WTC11 (cell line): ENCODE measurements around the gene NPAS2. TPM values are rescaled to one million over a fixed set of nuclear protein-coding genes. Genes with fewer than 3 reads are reported as not detected.

ENCODE experiments used
- ATAC-seq: fragments of 200-7000 bp; cut with Tn5 transposase; 2 replicates; pipeline ENCODE4 v1.10.0; 2021; ENCODE audit warnings: mild to moderate bottlenecking, moderate library complexity
- CTCF ChIA-PET: fragments of 300-600 bp; sonication (Branson Sonifier 250); formaldehyde crosslinking; loops from one replicate; lab custom pipeline; 2021; ENCODE audit warnings: antibody characterized with exemption; lab: Charles Lee
- POLR2A ChIA-PET: fragments of 350-600 bp; sonication (Branson Sonifier 250); formaldehyde crosslinking; loops from one replicate; lab custom pipeline; 2021; ENCODE audit warnings: antibody characterized with exemption; lab: Charles Lee
- DNase-seq: peaks from one replicate; pipeline ENCODE4 v3.0.0; 2021; ENCODE audit warnings: low spot score
- H3K27ac Mint-ChIP-seq: 2 replicates; pipeline ENCODE4 v1.8.0; 2021; ENCODE audit warnings: mixed read lengths
- H3K27me3 Mint-ChIP-seq: 2 replicates; pipeline ENCODE4 v1.8.0; 2021; ENCODE audit warnings: low read depth, mild to moderate bottlenecking, moderate library complexity, mixed read lengths
- H3K36me3 Mint-ChIP-seq: 2 replicates; pipeline ENCODE4 v1.8.0; 2021; ENCODE audit warnings: mixed read lengths
- H3K4me1 Mint-ChIP-seq: 2 replicates; pipeline ENCODE4 v1.8.0; 2022; ENCODE audit warnings: mixed read lengths
- H3K4me3 Mint-ChIP-seq: 2 replicates; pipeline ENCODE4 v1.8.0; 2021; ENCODE audit warnings: mild to moderate bottlenecking, moderate library complexity, mixed read lengths
- H3K9me3 Mint-ChIP-seq: 2 replicates; pipeline ENCODE4 v1.8.0; 2021; ENCODE audit warnings: mixed read lengths
- ARID4B ChIP-seq: sonication (generic); formaldehyde crosslinking; IDR thresholded peaks from 2 replicates; pipeline ENCODE4 v1.8.0; 2023; ENCODE audit warnings: missing genetic modification reagents, mild to moderate bottlenecking, borderline replicate concordance
- ATF6 ChIP-seq: sonication (generic); formaldehyde crosslinking; IDR thresholded peaks from 2 replicates; pipeline ENCODE4 v1.8.1; 2023; ENCODE audit warnings: mild to moderate bottlenecking, missing genetic modification reagents
- CBFB ChIP-seq: sonication (generic); formaldehyde crosslinking; IDR thresholded peaks from 2 replicates; pipeline ENCODE4 v1.8.1; 2022; ENCODE audit warnings: mild to moderate bottlenecking, low read depth, missing genetic modification reagents
- CREB1 ChIP-seq: sonication (generic); formaldehyde crosslinking; IDR thresholded peaks from 2 replicates; pipeline ENCODE4 v1.8.0; 2023; ENCODE audit warnings: mild to moderate bottlenecking, missing genetic modification reagents
- CREM ChIP-seq: sonication (generic); formaldehyde crosslinking; IDR thresholded peaks from 2 replicates; pipeline ENCODE4 v1.8.1; 2022; ENCODE audit warnings: mild to moderate bottlenecking, missing genetic modification reagents, moderate library complexity
- FOXP4 ChIP-seq: sonication (generic); formaldehyde crosslinking; IDR thresholded peaks from 2 replicates; pipeline ENCODE4 v1.8.0; 2022; ENCODE audit warnings: mild to moderate bottlenecking, missing genetic modification reagents
- KAT7 ChIP-seq: sonication (generic); formaldehyde crosslinking; IDR thresholded peaks from 2 replicates; pipeline ENCODE4 v1.8.1; 2023; ENCODE audit warnings: missing genetic modification reagents, mild to moderate bottlenecking, borderline replicate concordance
- MAX ChIP-seq: sonication (generic); formaldehyde crosslinking; IDR thresholded peaks from 2 replicates; pipeline ENCODE4 v1.8.0; 2022; ENCODE audit warnings: mild to moderate bottlenecking, missing genetic modification reagents
- MXD4 ChIP-seq: fragments of 250-450 bp; sonication (Bioruptor Pico); IDR thresholded peaks from 2 replicates; pipeline ENCODE4 v1.8.0; 2021; ENCODE audit warnings: mild to moderate bottlenecking, moderate library complexity, borderline replicate concordance
- MYBL2 ChIP-seq: sonication (generic); formaldehyde crosslinking; IDR thresholded peaks from 2 replicates; pipeline ENCODE4 v1.8.1; 2023; ENCODE audit warnings: mild to moderate bottlenecking, moderate library complexity, missing genetic modification reagents
- NR1H2 ChIP-seq: sonication (generic); formaldehyde crosslinking; IDR thresholded peaks from 2 replicates; pipeline ENCODE4 v1.9.0; 2021; ENCODE audit warnings: mild to moderate bottlenecking, moderate library complexity, missing genetic modification reagents
- TCF7 ChIP-seq: sonication (generic); formaldehyde crosslinking; IDR thresholded peaks from 2 replicates; pipeline ENCODE4 v1.8.0; 2022; ENCODE audit warnings: mild to moderate bottlenecking, low read depth, missing genetic modification reagents, moderate library complexity
- TEAD1 ChIP-seq: sonication (generic); formaldehyde crosslinking; IDR thresholded peaks from 2 replicates; pipeline ENCODE4 v1.8.0; 2022; ENCODE audit warnings: mild to moderate bottlenecking, missing genetic modification reagents
- TEAD4 ChIP-seq: sonication (generic); formaldehyde crosslinking; IDR thresholded peaks from 2 replicates; pipeline ENCODE4 v1.8.0; 2022; ENCODE audit warnings: mild to moderate bottlenecking, missing genetic modification reagents
- USF2 ChIP-seq: sonication (generic); formaldehyde crosslinking; IDR thresholded peaks from 2 replicates; pipeline ENCODE4 v1.8.1; 2023; ENCODE audit warnings: mild to moderate bottlenecking, missing genetic modification reagents, moderate library complexity
- ZNF138 ChIP-seq: sonication (generic); formaldehyde crosslinking; conservative IDR thresholded peaks from 2 replicates; pipeline ENCODE4 v1.8.1; 2022; ENCODE audit warnings: mild to moderate bottlenecking, moderate library complexity, missing genetic modification reagents
- ZNF219 ChIP-seq: sonication (generic); formaldehyde crosslinking; IDR thresholded peaks from 2 replicates; pipeline ENCODE4 v1.8.0; 2023; ENCODE audit warnings: missing genetic modification reagents, mild to moderate bottlenecking, borderline replicate concordance
- ZNF263 ChIP-seq: sonication (generic); formaldehyde crosslinking; IDR thresholded peaks from 2 replicates; pipeline ENCODE4 v1.8.1; 2022; ENCODE audit warnings: low read depth, mild to moderate bottlenecking, moderate library complexity, missing genetic modification reagents
- ZNF425 ChIP-seq: fragments of 250-450 bp; sonication (Bioruptor Pico); conservative IDR thresholded peaks from 2 replicates; pipeline ENCODE4 v1.9.0; 2021; ENCODE audit warnings: mild to moderate bottlenecking
- ZNF671 ChIP-seq: fragments of 250-450 bp; sonication (Bioruptor Pico); IDR thresholded peaks from 2 replicates; pipeline ENCODE4 v1.8.0; 2021; ENCODE audit warnings: mild to moderate bottlenecking
- total RNA-seq: library from RNA; stranded (reverse); gene quantifications from 3 replicates; pipeline ENCODE4 v1.2.3, GENCODE V29; 2021

The NPAS2 gene
- total RNA-seq, 1 experiment from 2014 or later: 2.6 TPM

GRCh38 chr2:100974712-100975520 lies 155.0 kb downstream of the NPAS2 start:
- TF ChIP-seq CREB1 (CRISPR knock-in tag) (no peak), ATF6 (no peak), TEAD4 (CRISPR knock-in tag) (no peak), NR1H2 (no peak), ZNF219 (CRISPR knock-in tag) (no peak)
- TF ChIP-seq, all 79 proteins: peak for 0
- Mint-ChIP-seq H3K27ac (no peak overlapping the region), H3K4me1 (no peaks in the 10 kb centered on the region), H3K36me3 (no peaks in the 10 kb centered on the region), H3K4me3 (no peak overlapping the region), H3K9me3 (no peaks in the 10 kb centered on the region), H3K27me3 (no peaks in the 10 kb centered on the region)
- DNase-seq: no peak
- no peak for ATAC-seq
- CTCF ChIA-PET: no interaction called here
- POLR2A ChIA-PET: no interaction called here

- no peak for ATAC-seq
- no peaks in the 10 kb centered on the region for H3K36me3 Mint-ChIP-seq
- no peak for DNase-seq
- no peaks in the 10 kb centered on the region for H3K4me1 Mint-ChIP-seq
- ChIA-PET CTCF (no interaction called here), POLR2A (no interaction called here)
- H3K9me3 Mint-ChIP-seq: no peaks in the 10 kb centered on the region
- H3K27me3 Mint-ChIP-seq: no peaks in the 10 kb centered on the region
- H3K27ac Mint-ChIP-seq: no peak overlapping the region
- no peak for TF ChIP-seq TCF7 (CRISPR knock-in tag)
- no peak for TF ChIP-seq ZNF138 (CRISPR knock-in tag)
- no peak for TF ChIP-seq TEAD1
- TF ChIP-seq CREM (CRISPR knock-in tag): no peak
- no peak for TF ChIP-seq MYBL2 (CRISPR knock-in tag)
- TF ChIP-seq KAT7: no peak
- TF ChIP-seq MXD4: no peak
- TF ChIP-seq ZNF425 (CRISPR knock-in tag): no peak
- H3K4me3 Mint-ChIP-seq: no peak overlapping the region
Measured at GRCh38 chr2:100975521-100975785, 155.5 kb downstream of the NPAS2 start.

- H3K9me3 Mint-ChIP-seq: no peaks in the 10 kb centered on the region
- H3K4me1 Mint-ChIP-seq: peaks cover 4% of the 10 kb centered on the region
- no peaks in the 10 kb centered on the region for H3K27me3 Mint-ChIP-seq
- TF ChIP-seq ZNF671 (CRISPR knock-in tag) (no peak), ZNF263 (no peak), MYBL2 (CRISPR knock-in tag) (no peak), CREB1 (CRISPR knock-in tag) (no peak), ARID4B (CRISPR knock-in tag) (no peak), USF2 (CRISPR knock-in tag) (no peak), FOXP4 (CRISPR knock-in tag) (no peak), CBFB (no peak), MAX (CRISPR knock-in tag) (no peak), NR1H2 (no peak)
- DNase-seq (no peak), ATAC-seq (no peak)
- ChIA-PET CTCF (interaction anchor here (1.0 kb wide), 1 partner anchor 9 kb away, joined by 4 read pairs; no protein-coding TSS in a partner anchor), POLR2A (no interaction called here)
- no peaks in the 10 kb centered on the region for H3K36me3 Mint-ChIP-seq
- no peak overlapping the region for H3K27ac Mint-ChIP-seq
- H3K4me3 Mint-ChIP-seq: no peak overlapping the region
Measured at GRCh38 chr2:100976061-100976460, 156.1 kb downstream of the NPAS2 start.
